Measurements from ENCODE around the gene GTPBP3. TPM values are rescaled to one million over a fixed set of nuclear protein-coding genes. Genes with fewer than 3 reads are reported as not detected.

GTPBP3 gene
- total RNA-seq, 1 experiment from 2014 or later = 62.9 TPM

GRCh38 chr19:17339088-17339741, 1.9 kb downstream of the GTPBP3 start:
- Histone ChIP-seq H3K4me1 (ENCODE audit: insufficient read depth, low read length) (peaks cover 2% of the 10 kb centered on the region; the same call in 1 of the 2 replicates), H3K79me1 (ENCODE audit: insufficient read depth, low read depth, low read length, poor library complexity, severe bottlenecking) (no peaks in the 10 kb centered on the region), H3K79me2 (ENCODE audit: insufficient read depth, low read length) (no peaks in the 10 kb centered on the region), H3K23ac (ENCODE audit: insufficient read length, low read depth, low read length) (no peak overlapping the region), H4K8ac (replicated peaks; ENCODE audit: insufficient read length, low read depth, low read length) (no peak overlapping the region), H4K5ac (ENCODE audit: insufficient read length, low read depth, low read length) (no peak overlapping the region), H3K14ac (ENCODE audit: insufficient read depth, low read length) (no peak overlapping the region), H2BK120ac (ENCODE audit: low read depth, low read length, poor library complexity, severe bottlenecking) (no peak overlapping the region), H2BK12ac (ENCODE audit: insufficient read length, low read depth, low read length) (no peak overlapping the region), H3K9ac (ENCODE audit: extremely low read depth, insufficient read length, low read length) (no peak overlapping the region), H4K20me1 (ENCODE audit: control insufficient read depth, insufficient read depth, insufficient read length) (no peaks in the 10 kb centered on the region), H3K4ac (ENCODE audit: low read depth, low read length) (no peak overlapping the region), H3K23me2 (ENCODE audit: insufficient read length, low read depth, low read length, poor library complexity, severe bottlenecking) (peaks cover 19% of the 10 kb centered on the region), H3K27ac (ENCODE audit: insufficient read length, low read depth, low read length) (no peak overlapping the region), H2BK20ac (ENCODE audit: low read depth, low read length, poor library complexity, severe bottlenecking) (no peak overlapping the region), H3K4me2 (ENCODE audit: insufficient read depth, insufficient read length, low read length) (no peak overlapping the region), H3T11ph (ENCODE audit: low read length) (no peak overlapping the region), H3K18ac (ENCODE audit: insufficient read length, low read depth, low read length) (no peak overlapping the region), H3K9me3 (ENCODE audit: control insufficient read depth, low read depth, low read length) (no peaks in the 10 kb centered on the region), H2AK5ac (ENCODE audit: insufficient read length, low read length) (no peak overlapping the region), H3K56ac (ENCODE audit: insufficient read length, low read depth, low read length) (no peak overlapping the region), H2AFZ (ENCODE audit: low read length) (no peak overlapping the region), H2BK5ac (ENCODE audit: insufficient read length, low read length) (no peak overlapping the region), H3K27me3 (ENCODE audit: insufficient read depth, low read length) (no peaks in the 10 kb centered on the region), H2BK15ac (ENCODE audit: low read depth, low read length) (no peak overlapping the region), H4K91ac (ENCODE audit: insufficient read length, low read depth, low read length) (no peak overlapping the region)
- peaks cover 15 to 38% of the 10 kb centered on the region in 2 experiments for H3K4me1 Mint-ChIP-seq
- peak; percentile 91 for DNase-seq
- H3K27ac Mint-ChIP-seq = 0 out of 7 replicates have a peak overlapping the region, but pooled peaks of 1 of the 3 experiments have one; percentile 25
- TF ChIP-seq CTCF (conservative IDR thresholded peaks at IDR 0.05) = no peak
- no peaks in the 10 kb centered on the region for H3K27me3 Mint-ChIP-seq (ENCODE audit: low read depth)
- no peaks in the 10 kb centered on the region for H3K9me3 Mint-ChIP-seq
- no CpG with 5 or more reads among the region's 34 CpGs for WGBS (ENCODE audit: extremely low coverage, insufficient read length, low lambda C conversion rate)
- H3K36me3 Mint-ChIP-seq (ENCODE audit: insufficient read depth in 1 of 3, low read depth in 3 of 3) = peaks cover 10 to 32% (median 23%) of the 10 kb centered on the region in 3 experiments; a peak in 5 of 7 replicates
- H3K4me3 Mint-ChIP-seq = peak overlapping the region; percentile 97 to 98; a peak in 4 of 5 replicates

Measured in H9 (cell line).